Peyer's patch (tissue), 4 donors: ENCODE data around the gene TRIM39. TPM values are rescaled to one million over a fixed set of nuclear protein-coding genes. Genes with fewer than 3 reads are reported as not detected.
A peak's percentile ranks its signal among the peaks of the same experiment; 100 is the strongest.

Experiments
- DNase-seq, 3 donors: peaks; one replicate each; pipeline ENCODE4 v3.0.0-alpha.2; 2017 to 2019
- H3K27ac ChIP-seq, 4 donors: fragments of 200-600 bp; sonication (generic); one replicate each; pipeline ENCODE4 v1.5.1; 2016 to 2019
- H3K27me3 ChIP-seq, 2 donors: fragments of 200-600 bp; sonication (generic); one replicate each; pipeline ENCODE4 v1.5.1; 2019
- H3K36me3 ChIP-seq, 3 donors: fragments of 200-600 bp; sonication (generic); one replicate each; pipeline ENCODE4 v1.5.1; 2016 to 2019
- H3K4me1 ChIP-seq, 4 donors: fragments of 200-600 bp; sonication (generic); one replicate each; pipeline ENCODE4 v1.5.1; 2016 to 2019
- H3K4me3 ChIP-seq, 4 donors: fragments of 200-600 bp; sonication (generic); 1 replicate in 3 of 4; 2 replicates in 1 of 4; pipeline ENCODE4 v1.5.1; 2016 to 2019; ENCODE audit warnings: mild to moderate bottlenecking in 1 of 4
- H3K9me3 ChIP-seq, 4 donors: fragments of 200-600 bp; sonication (generic); one replicate each; pipeline ENCODE4 v1.5.1; 2016 to 2019; ENCODE audit warnings: mild to moderate bottlenecking in 1 of 4
- POLR2A ChIP-seq, 2 donors: fragments of 450-650 bp; IDR thresholded peaks; one replicate each; pipeline ENCODE4 v1.5.1; 2017; ENCODE audit warnings: antibody characterized with exemption in 2 of 2, mild to moderate bottlenecking in 2 of 2, moderate library complexity in 2 of 2
- total RNA-seq, 4 donors: library from RNA; depleted of rRNA; stranded (reverse); fragments of >200 nt; gene quantifications; one replicate each; pipeline ENCODE4 v1.1.0, GENCODE V29; 2016
- TF ChIP-seq, protein P1 (sequence below), 6 experiments: fragments of 450-650 bp in 4 of 6; fragments of 200-600 bp in 2 of 6; sonication (generic) in 1 of 6; IDR thresholded peaks; one replicate each; pipeline ENCODE4 v1.5.1; 2017 to 2019; ENCODE audit warnings: antibody characterized with exemption in 6 of 6, mild to moderate bottlenecking in 3 of 6, moderate library complexity in 1 of 6

The TRIM39 gene
- total RNA-seq, 4 donors from 2014 or later = 10.7 to 23.6 (median 16.4) TPM

DNA sequence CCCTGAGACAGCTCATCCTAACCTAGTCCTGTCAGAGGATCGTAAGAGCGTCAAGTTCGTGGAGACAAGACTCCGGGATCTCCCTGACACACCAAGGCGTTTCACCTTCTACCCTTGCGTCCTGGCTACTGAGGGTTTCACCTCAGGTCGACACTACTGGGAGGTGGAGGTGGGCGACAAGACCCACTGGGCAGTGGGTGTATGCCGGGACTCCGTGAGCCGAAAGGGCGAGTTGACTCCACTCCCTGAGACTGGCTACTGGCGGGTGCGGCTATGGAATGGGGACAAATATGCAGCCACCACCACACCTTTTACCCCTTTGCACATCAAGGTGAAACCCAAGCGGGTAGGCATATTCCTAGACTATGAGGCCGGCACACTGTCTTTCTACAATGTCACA is 15.0 kb downstream of the TRIM39 start:
- no peak for TF ChIP-seq POLR2A (IDR thresholded peaks at IDR 0.05)
- TF ChIP-seq, protein P1, sequence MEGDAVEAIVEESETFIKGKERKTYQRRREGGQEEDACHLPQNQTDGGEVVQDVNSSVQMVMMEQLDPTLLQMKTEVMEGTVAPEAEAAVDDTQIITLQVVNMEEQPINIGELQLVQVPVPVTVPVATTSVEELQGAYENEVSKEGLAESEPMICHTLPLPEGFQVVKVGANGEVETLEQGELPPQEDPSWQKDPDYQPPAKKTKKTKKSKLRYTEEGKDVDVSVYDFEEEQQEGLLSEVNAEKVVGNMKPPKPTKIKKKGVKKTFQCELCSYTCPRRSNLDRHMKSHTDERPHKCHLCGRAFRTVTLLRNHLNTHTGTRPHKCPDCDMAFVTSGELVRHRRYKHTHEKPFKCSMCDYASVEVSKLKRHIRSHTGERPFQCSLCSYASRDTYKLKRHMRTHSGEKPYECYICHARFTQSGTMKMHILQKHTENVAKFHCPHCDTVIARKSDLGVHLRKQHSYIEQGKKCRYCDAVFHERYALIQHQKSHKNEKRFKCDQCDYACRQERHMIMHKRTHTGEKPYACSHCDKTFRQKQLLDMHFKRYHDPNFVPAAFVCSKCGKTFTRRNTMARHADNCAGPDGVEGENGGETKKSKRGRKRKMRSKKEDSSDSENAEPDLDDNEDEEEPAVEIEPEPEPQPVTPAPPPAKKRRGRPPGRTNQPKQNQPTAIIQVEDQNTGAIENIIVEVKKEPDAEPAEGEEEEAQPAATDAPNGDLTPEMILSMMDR (IDR thresholded peaks at IDR 0.05) = no peak
- no peak for DNase-seq
- Histone ChIP-seq H3K4me1 (peaks cover 0 to 6% (median 0%) of the 10 kb centered on the region in 4 donors), H3K4me3 (no peak overlapping the region), H3K27me3 (no peaks in the 10 kb centered on the region), H3K9me3 (no peaks in the 10 kb centered on the region), H3K27ac (no peak overlapping the region), H3K36me3 (peaks cover 0 to 54% (median 0%) of the 10 kb centered on the region in 3 donors)

DNA sequence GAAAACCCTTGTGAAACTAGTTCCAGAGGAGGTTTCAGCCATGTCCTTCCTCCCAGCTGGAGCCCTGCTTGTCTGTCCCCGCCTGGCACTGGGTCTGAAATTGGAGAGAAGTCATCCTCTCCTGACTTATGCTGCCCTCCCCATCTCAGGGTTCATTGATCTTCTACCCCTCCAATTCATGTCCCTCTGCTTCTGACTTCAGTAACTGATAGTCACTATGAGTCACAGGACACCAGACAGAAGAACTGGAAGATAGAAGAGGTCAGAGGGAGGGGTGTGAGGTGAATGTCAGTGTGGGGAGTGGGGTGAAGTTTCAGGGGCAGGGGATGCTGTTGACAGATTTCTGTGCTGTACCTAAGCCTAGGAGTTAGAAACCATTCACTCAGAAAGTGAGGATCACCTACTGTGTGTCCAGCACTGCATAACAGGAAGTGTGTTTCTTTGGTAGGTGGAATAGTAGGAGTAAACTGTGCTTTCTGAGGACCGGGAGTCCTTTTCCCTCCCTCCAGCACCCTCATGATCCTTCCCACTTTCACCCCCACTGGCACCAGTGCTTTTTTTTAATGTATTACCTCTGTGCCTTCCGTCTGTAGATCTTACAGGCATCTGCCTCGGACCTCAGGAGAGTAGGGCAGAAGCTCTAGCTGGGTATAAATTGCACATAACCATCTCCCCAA is 17.6 kb downstream of the TRIM39 start:
- DNase-seq = no peak
- no peak for TF ChIP-seq POLR2A (IDR thresholded peaks at IDR 0.05)
- TF ChIP-seq, protein P1 (IDR thresholded peaks at IDR 0.05) = no peak
- Histone ChIP-seq H3K4me3 (peak overlapping the region in 2 of 4 donors; percentile 84 to 92), H3K9me3 (no peaks in the 10 kb centered on the region), H3K4me1 (peaks cover 0 to 6% (median 0%) of the 10 kb centered on the region in 4 donors), H3K36me3 (peaks cover 0 to 36% (median 0%) of the 10 kb centered on the region in 3 donors), H3K27ac (no peak overlapping the region), H3K27me3 (no peaks in the 10 kb centered on the region)

DNA sequence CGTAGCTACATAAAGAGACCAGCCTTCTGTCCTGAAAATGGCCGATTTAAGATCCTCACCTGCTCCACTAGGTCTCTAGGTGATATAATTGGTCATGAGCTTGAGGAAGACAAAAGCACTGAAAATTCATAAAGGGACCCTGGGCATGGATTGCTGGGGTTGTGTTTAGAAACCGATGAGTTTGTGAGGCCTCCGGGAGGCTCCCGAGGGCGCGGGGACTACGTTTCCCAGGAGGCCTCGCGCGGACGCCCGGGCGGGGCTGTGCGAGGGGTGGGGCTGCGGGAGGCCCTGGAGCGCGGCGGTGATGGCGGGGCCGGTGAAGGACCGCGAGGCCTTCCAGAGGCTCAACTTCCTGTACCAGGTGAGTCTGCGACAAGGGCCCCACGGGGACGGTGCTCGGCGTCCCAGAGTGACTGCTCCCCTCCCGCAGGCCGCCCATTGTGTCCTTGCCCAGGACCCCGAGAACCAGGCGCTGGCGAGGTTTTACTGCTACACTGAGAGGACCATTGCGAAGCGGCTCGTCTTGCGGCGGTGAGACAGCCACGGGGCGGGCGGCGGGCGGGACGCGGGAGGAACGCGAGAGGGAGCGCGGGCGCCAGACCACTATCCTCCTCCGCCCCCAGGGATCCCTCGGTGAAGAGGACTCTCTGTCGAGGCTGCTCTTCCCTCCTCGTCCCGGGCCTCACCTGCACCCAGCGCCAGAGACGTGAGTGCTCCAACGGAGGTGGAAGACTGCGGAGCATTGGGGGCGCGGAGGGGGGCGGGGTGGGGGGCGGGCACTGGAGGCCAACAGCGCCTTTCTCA is 18.3 kb downstream of the TRIM39 start, which contains the start of gene RPP21:
RPP21 (plus strand) TSS at position 289 of the 804 bp plus-strand sequence; CDS start at position 305, 16 bp downstream.
- peak; percentile 88 to 96 (median 92) for DNase-seq
- Histone ChIP-seq H3K27me3 (no peaks in the 10 kb centered on the region), H3K36me3 (peaks cover 0 to 29% (median 0%) of the 10 kb centered on the region in 3 donors), H3K9me3 (no peaks in the 10 kb centered on the region), H3K4me3 (peak within 1 kb of the TSS; percentile 71 to 92 (median 79)), H3K4me1 (peaks cover 0 to 6% (median 0%) of the 10 kb centered on the region in 4 donors), H3K27ac (peak within 1 kb of the TSS; percentile 85 to 92 (median 89))
- TF ChIP-seq POLR2A (IDR thresholded peaks at IDR 0.05) = peak; percentile 81 to 87
- TF ChIP-seq, protein P1 (IDR thresholded peaks at IDR 0.05) = no peak

DNA sequence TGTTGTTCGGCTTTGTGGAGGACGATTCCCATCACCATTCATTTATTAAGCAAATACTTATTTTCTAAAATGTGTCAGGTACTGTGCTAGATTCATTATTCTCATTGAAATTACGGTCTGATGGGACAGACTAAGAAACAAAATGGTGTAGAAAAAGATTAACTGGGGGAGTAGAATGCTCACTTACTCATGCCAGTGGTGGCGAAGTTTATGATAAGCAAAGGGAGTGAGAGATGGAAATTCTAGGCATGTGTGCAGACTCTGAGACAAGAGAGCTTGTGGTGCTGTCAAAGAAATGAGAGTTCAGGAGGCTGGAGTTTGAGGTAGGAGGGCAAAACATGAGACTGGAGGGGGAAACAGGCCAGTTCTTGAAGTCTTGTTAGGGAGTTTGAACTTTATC is 19.1 kb downstream of the TRIM39 start:
- Histone ChIP-seq H3K27me3 (no peaks in the 10 kb centered on the region), H3K4me3 (peak overlapping the region; percentile 71 to 92 (median 79)), H3K36me3 (peaks cover 0 to 22% (median 0%) of the 10 kb centered on the region in 3 donors), H3K27ac (peak overlapping the region in 2 of 4 donors; percentile 89 to 92), H3K4me1 (peaks cover 0 to 6% (median 0%) of the 10 kb centered on the region in 4 donors), H3K9me3 (no peaks in the 10 kb centered on the region)
- TF ChIP-seq, protein P1 (IDR thresholded peaks at IDR 0.05) = no peak
- no peak for DNase-seq

DNA sequence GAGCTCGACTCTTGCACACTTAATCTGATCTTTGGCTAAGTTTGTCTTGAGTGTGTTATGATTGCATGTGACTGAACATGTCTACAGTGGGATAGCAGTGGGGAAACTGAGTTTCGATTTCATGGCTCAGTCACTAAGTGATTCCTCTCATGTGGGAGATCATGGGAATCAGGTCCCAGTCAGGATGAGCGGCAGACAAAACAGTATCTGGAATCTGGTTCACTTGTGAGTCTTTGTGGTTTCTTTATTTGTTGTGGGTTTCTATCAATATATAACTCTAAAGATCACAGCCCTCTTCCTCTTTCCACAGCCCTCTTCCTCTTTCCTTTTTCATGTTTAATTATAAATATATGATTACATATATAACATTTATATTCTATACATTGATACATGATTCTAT is 22.2 kb downstream of the TRIM39 start:
- Histone ChIP-seq H3K4me1 (peaks cover 0 to 6% (median 0%) of the 10 kb centered on the region in 4 donors), H3K27ac (no peak overlapping the region), H3K4me3 (no peak overlapping the region), H3K36me3 (peaks cover 0 to 9% (median 0%) of the 10 kb centered on the region in 3 donors), H3K9me3 (no peaks in the 10 kb centered on the region), H3K27me3 (no peaks in the 10 kb centered on the region)
- TF ChIP-seq, protein P1 (IDR thresholded peaks at IDR 0.05) = no peak
- DNase-seq = no peak
